ENCODE measurements around the gene CAPN14.

DNA sequence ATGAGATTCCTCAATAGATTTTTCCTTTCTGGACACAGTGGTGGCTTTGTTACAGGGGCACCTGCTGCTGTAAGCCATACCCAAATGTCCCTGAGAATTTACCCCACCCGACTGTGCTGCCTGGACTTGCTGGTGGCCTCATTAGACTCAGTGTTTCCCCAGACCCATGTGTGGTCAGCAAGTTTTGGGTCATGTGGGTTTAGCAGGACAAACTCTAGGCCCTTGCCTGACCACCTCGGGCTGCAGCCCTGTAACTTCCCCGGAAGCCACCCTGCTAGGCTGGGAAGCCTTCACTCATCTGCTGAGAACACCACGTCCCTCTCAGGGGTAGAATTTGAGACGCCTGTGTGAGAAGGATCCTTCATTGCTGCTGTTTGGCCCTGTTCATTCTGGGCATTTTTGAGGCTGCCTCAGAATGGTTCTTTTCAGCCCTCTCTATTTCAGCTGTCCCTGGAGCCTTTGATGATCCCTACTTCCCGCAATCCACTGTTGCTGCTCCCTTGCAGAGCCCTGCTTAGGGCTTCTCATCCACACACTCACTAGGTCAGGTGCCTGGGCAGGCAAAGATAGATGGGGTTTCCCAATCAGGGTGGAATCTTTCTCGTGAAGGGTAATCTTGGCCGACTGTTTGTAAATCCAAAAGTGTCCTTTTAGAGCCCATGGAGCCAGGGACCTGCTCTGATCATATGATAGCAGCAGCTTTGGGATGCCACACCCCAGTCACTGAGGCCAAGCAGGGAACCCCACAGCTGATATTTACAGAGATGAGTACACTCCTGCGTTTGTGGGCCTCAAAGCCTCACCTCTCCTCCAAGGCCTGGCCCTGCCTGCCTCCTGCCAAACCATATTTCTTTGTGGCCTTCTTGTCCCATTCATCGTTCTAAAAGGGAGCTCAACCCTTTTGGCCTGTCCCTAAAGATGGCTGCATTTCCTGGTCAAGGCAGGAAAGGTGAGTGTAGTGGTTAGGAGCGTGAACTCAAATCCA, 23.4 kb upstream of the CAPN14 start:
- TF ChIP-seq CTCF (IDR thresholded peaks at IDR 0.05 in 4 of 5, conservative IDR thresholded peaks at IDR 0.05 in 1 of 5), result no peak
- no peak for TF ChIP-seq POLR2A (IDR thresholded peaks at IDR 0.05)

Data from gastrocnemius medialis (tissue), 4 donors.